GM15510 (cell line): ENCODE measurements around the gene BTNL8.

ENCODE experiments used
- POLR2A ChIP-seq: IDR thresholded peaks from 3 replicates; pipeline ENCODE4 v1.6.1; 2011; ENCODE audit warnings: borderline replicate concordance; ENCODE audit not compliant: insufficient read length; ENCODE audit errors: extremely low read depth

BTNL8 gene

GRCh38 chr5:180869587-180869986 lies 29.4 kb upstream of the BTNL8 start:
- TF ChIP-seq POLR2A: no peak

GRCh38 chr5:180870276-180871068 lies 28.5 kb upstream of the BTNL8 start:
- TF ChIP-seq POLR2A: no peak

GRCh38 chr5:180872419-180872818 lies 26.5 kb upstream of the BTNL8 start:
- TF ChIP-seq POLR2A: no peak

GRCh38 chr5:180873615-180874520 lies 25.1 kb upstream of the BTNL8 start:
- no peak for TF ChIP-seq POLR2A

GRCh38 chr5:180874804-180875582 lies 24.0 kb upstream of the BTNL8 start:
- no peak for TF ChIP-seq POLR2A

- TF ChIP-seq POLR2A: no peak
These were observed 23.0 kb upstream of the BTNL8 start for GRCh38 chr5:180875860-180876426.

- no peak for TF ChIP-seq POLR2A
These were observed 9.6 kb upstream of the BTNL8 start for GRCh38 chr5:180889381-180889780.

GRCh38 chr5:180900178-180900577 lies 1.2 kb downstream of the BTNL8 start:
- no peak for TF ChIP-seq POLR2A

GRCh38 chr5:180901319-180902009 lies 2.5 kb downstream of the BTNL8 start:
- no peak for TF ChIP-seq POLR2A

GRCh38 chr5:180908400-180908799 lies 9.4 kb downstream of the BTNL8 start:
- no peak for TF ChIP-seq POLR2A

GRCh38 chr5:180908998-180909731 lies 10.2 kb downstream of the BTNL8 start:
- no peak for TF ChIP-seq POLR2A

- TF ChIP-seq POLR2A: no peak
These were observed 10.8 kb downstream of the BTNL8 start for GRCh38 chr5:180909782-180910181.

GRCh38 chr5:180910182-180910581 lies 11.2 kb downstream of the BTNL8 start:
- TF ChIP-seq POLR2A: no peak

- no peak for TF ChIP-seq POLR2A
These were observed 11.8 kb downstream of the BTNL8 start for GRCh38 chr5:180910735-180911134.

- TF ChIP-seq POLR2A: no peak
These were observed 15.7 kb downstream of the BTNL8 start for GRCh38 chr5:180914646-180915045.
